Measurements from ENCODE around the gene SETBP1.

SETBP1 gene

GRCh38 chr18:44679056-44679913 lies 1.4 kb upstream of the SETBP1 start:
- DNase-seq (ENCODE audit: low spot score): peak; percentile 87

GRCh38 chr18:44679914-44680272 lies 795 bp upstream of the SETBP1 start:
- DNase-seq (ENCODE audit: low spot score): no peak

GRCh38 chr18:44681076-44681970 lies 635 bp downstream of the SETBP1 start:
- DNase-seq (ENCODE audit: low spot score): peak; percentile 63

GRCh38 chr18:44682201-44682870 lies 1.6 kb downstream of the SETBP1 start:
- no peak for DNase-seq (ENCODE audit: low spot score)

- no peak for DNase-seq (ENCODE audit: low spot score)
Observed at GRCh38 chr18:44682871-44683221, 2.2 kb downstream of the SETBP1 start.

GRCh38 chr18:44683556-44683955 lies 2.9 kb downstream of the SETBP1 start:
- no peak for DNase-seq (ENCODE audit: low spot score)

- no peak for DNase-seq (ENCODE audit: low spot score)
Observed at GRCh38 chr18:44685296-44685695, 4.6 kb downstream of the SETBP1 start.

GRCh38 chr18:44686156-44686555 lies 5.5 kb downstream of the SETBP1 start:
- no peak for DNase-seq (ENCODE audit: low spot score)

GRCh38 chr18:44687421-44687820 lies 6.7 kb downstream of the SETBP1 start:
- DNase-seq (ENCODE audit: low spot score): no peak

- no peak for DNase-seq (ENCODE audit: low spot score)
Observed at GRCh38 chr18:44689736-44690135, 9.0 kb downstream of the SETBP1 start.

GRCh38 chr18:44691148-44691925 lies 10.6 kb downstream of the SETBP1 start:
- DNase-seq (ENCODE audit: low spot score): no peak

- DNase-seq (ENCODE audit: low spot score): no peak
Observed at GRCh38 chr18:44693030-44693784, 12.5 kb downstream of the SETBP1 start.

GRCh38 chr18:44695503-44695902 lies 14.8 kb downstream of the SETBP1 start:
- DNase-seq (ENCODE audit: low spot score): no peak

GRCh38 chr18:44696892-44697291 lies 16.2 kb downstream of the SETBP1 start:
- no peak for DNase-seq (ENCODE audit: low spot score)

GRCh38 chr18:44697315-44697714 lies 16.6 kb downstream of the SETBP1 start:
- DNase-seq (ENCODE audit: low spot score): no peak

GRCh38 chr18:44698518-44698917 lies 17.8 kb downstream of the SETBP1 start:
- DNase-seq (ENCODE audit: low spot score): no peak

GRCh38 chr18:44699572-44700261 lies 19.0 kb downstream of the SETBP1 start:
- DNase-seq (ENCODE audit: low spot score): no peak

- DNase-seq (ENCODE audit: low spot score): no peak
Observed at GRCh38 chr18:44700652-44701051, 20.0 kb downstream of the SETBP1 start.

- no peak for DNase-seq (ENCODE audit: low spot score)
Observed at GRCh38 chr18:44701227-44701626, 20.5 kb downstream of the SETBP1 start.

- DNase-seq (ENCODE audit: low spot score): no peak
Observed at GRCh38 chr18:44702594-44702993, 21.9 kb downstream of the SETBP1 start.

Measured in pons (tissue), 1 donor.